Chondrocyte (in vitro differentiated cells): ENCODE measurements around the gene TDG. TPM values are rescaled to one million over a fixed set of nuclear protein-coding genes. Genes with fewer than 3 reads are reported as not detected.
"Not testable (repeated sequence)": the region's sequence is repeated elsewhere in the genome, so short reads cannot be mapped to it uniquely, and the experiment has no call there.

ENCODE experiments used
- DNase-seq: peaks from one replicate; pipeline ENCODE4 v3.0.0; 2021; ENCODE audit warnings: mixed read lengths, low spot score
- H3K27ac Mint-ChIP-seq: one replicate; pipeline ENCODE4 v1.8.0; 2021; ENCODE audit warnings: mild to moderate bottlenecking, moderate library complexity, mixed read lengths; ENCODE audit not compliant: unreplicated experiment
- H3K27me3 Mint-ChIP-seq: 2 replicates; pipeline ENCODE4 v1.8.0; 2021; ENCODE audit warnings: low read depth, mixed read lengths
- H3K36me3 Mint-ChIP-seq: 2 replicates; pipeline ENCODE4 v1.8.0; 2021; ENCODE audit warnings: low read depth, mixed read lengths
- H3K4me1 Mint-ChIP-seq: 2 replicates; pipeline ENCODE4 v1.8.0; 2021; ENCODE audit warnings: low read depth, mild to moderate bottlenecking, mixed read lengths
- H3K4me3 Mint-ChIP-seq: one replicate; pipeline ENCODE4 v1.8.0; 2021; ENCODE audit warnings: mild to moderate bottlenecking, moderate library complexity, mixed read lengths; ENCODE audit not compliant: unreplicated experiment
- H3K9me3 Mint-ChIP-seq: 2 replicates; pipeline ENCODE4 v1.8.0; 2021; ENCODE audit warnings: low read depth, mixed read lengths
- CTCF ChIP-seq: fragments of 200-600 bp; sonication (generic); IDR thresholded peaks from 2 replicates; pipeline ENCODE4 v1.5.0; 2021; ENCODE audit warnings: antibody characterized with exemption, mild to moderate bottlenecking, moderate library complexity
- total RNA-seq: library from RNA; stranded (reverse); gene quantifications from 3 replicates; pipeline ENCODE4 v1.2.1, GENCODE V29; 2021

TDG gene
- total RNA-seq, 1 donor from 2014 or later: 49.5 TPM

GRCh38 chr12:104026841-104027599, 61.3 kb downstream of the TDG start:
- Mint-ChIP-seq H3K4me3 (no peak overlapping the region), H3K4me1 (no peaks in the 10 kb centered on the region), H3K27me3 (no peaks in the 10 kb centered on the region), H3K27ac (no peak overlapping the region), H3K36me3 (peaks cover 10% of the 10 kb centered on the region), H3K9me3 (peaks cover 4% of the 10 kb centered on the region)
- no peak for TF ChIP-seq CTCF
- no peak for DNase-seq

- H3K27ac Mint-ChIP-seq, H3K27me3 Mint-ChIP-seq, H3K36me3 Mint-ChIP-seq, H3K9me3 Mint-ChIP-seq, DNase-seq, H3K4me3 Mint-ChIP-seq, H3K4me1 Mint-ChIP-seq: not testable (repeated sequence)
Observed at GRCh38 chr12:104030596-104030995, 64.9 kb downstream of the TDG start.

GRCh38 chr12:104036143-104036542, 70.5 kb downstream of the TDG start:
- not testable (repeated sequence) for H3K36me3 Mint-ChIP-seq, H3K27ac Mint-ChIP-seq, H3K4me3 Mint-ChIP-seq, H3K4me1 Mint-ChIP-seq, DNase-seq, H3K27me3 Mint-ChIP-seq
- peaks cover 12% of the 10 kb centered on the region for H3K9me3 Mint-ChIP-seq

Other genes starting within 250 kb of the TDG start
- gene NT5DC3, start 124.6 kb upstream of the TDG start, total RNA-seq: 24.0 to 26.2 TPM (median 25.3 TPM) in 3 replicates
- gene HSP90B1, start 35.5 kb upstream of the TDG start, total RNA-seq: 754 to 1,782 TPM (median 760 TPM) in 3 replicates
- gene GLT8D2, start 84.3 kb downstream of the TDG start, total RNA-seq: 37.6 to 48.6 TPM (median 38.8 TPM) in 3 replicates
- 20.8 to 26.9 TPM (median 23.5 TPM) in 3 replicates for gene HCFC2, start 98.7 kb downstream of the TDG start, total RNA-seq
- 20.6 to 25.3 TPM (median 24.7 TPM) in 3 replicates for gene NFYB, start 172.3 kb downstream of the TDG start, total RNA-seq
- gene TXNRD1, start 249.9 kb downstream of the TDG start, total RNA-seq: 82.7 to 104 TPM (median 94.5 TPM) in 3 replicates